T-helper 1 cell treated with Interleukin-12 subunit alpha and Interleukin-12 subunit beta and Interleukin-4 antibody, amounts not matched to agents 30 ng/mL and 1 ng/mL, for 36 hours (primary cell): ENCODE data around the gene TRIM66. TPM values are rescaled to one million over a fixed set of nuclear protein-coding genes. Genes with fewer than 3 reads are reported as not detected.

Experiments
- intact Hi-C: fragments of 100-400 bp; cut with micrococcal nuclease; formaldehyde crosslinking; loops from one replicate; pipeline ENCODE4 v1.15.1; 2024
- total RNA-seq: library from RNA; stranded (reverse); gene quantifications from 2 replicates; pipeline ENCODE4 v1.2.3, GENCODE V29; 2022

Gene TRIM66
- total RNA-seq, 1 donor from 2014 or later = 10.7 TPM

DNA sequence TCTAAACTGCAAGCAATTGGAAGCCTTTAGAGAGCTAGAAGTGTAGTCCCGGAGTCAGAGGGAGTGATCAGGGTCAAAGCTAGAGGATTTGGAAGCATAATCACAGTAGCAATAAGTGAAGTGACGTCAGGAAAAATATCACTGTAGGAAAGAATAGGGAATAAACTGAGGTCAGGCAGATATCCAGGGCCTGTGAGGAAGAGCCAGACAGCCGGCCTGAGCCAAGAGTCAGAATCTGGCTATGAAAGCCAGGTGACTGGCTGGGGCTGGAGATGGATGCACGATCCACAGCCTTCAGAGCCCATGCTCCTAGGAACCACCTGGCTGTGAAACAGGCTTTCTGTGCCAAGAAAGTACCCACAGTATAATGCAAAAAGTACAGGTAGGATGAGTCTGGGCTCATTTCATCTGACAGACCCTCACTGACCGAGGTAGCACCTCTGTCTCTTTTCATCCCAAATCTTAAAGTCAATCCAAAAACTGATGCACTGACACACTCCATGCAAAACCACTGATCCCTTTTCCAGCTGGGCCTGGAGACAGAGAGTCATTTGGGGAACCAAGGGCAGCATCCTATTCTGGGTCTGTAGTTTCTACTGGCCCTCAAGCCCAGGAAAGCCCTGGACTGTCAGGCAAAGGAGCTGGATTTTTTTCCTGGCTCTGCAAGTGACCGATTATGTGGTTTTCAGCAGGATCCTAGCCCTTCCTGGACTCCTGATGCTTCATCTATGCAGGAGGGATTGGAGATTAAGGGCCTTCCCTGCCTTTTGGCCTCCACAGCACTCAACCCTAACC is 21.3 kb downstream of the TRIM66 start:
- intact Hi-C loops = no loop called here

- intact Hi-C loops = no loop called here
Measured at GRCh38 chr11:8658321-8659057, 24.0 kb downstream of the TRIM66 start.

GRCh38 chr11:8656291-8656690 is 26.2 kb downstream of the TRIM66 start:
- intact Hi-C loops = no loop called here

DNA sequence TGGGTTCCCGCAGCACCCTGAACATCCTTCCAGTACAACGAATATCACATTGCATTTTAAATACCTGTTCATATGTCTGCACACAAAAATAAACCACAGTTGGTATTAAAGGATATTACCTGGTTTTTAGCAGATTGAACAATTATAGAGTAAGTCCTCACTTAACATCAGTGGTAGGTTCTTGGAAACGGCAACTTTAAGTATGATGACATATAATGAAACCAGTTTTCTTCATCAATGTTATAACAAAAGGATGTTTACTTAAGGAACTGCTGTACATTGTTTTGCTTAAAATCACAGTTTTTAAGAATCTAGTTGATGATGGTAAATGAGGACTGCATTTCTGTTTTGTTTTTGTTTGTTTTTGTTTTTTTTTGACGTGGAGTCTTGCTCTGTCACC is 28.0 kb downstream of the TRIM66 start:
- intact Hi-C loops = no loop called here

GRCh38 chr11:8652140-8652539 is 30.3 kb downstream of the TRIM66 start:
- intact Hi-C loops = no loop called here

GRCh38 chr11:8650401-8650990 is 32.0 kb downstream of the TRIM66 start:
- intact Hi-C loops = no loop called here

DNA sequence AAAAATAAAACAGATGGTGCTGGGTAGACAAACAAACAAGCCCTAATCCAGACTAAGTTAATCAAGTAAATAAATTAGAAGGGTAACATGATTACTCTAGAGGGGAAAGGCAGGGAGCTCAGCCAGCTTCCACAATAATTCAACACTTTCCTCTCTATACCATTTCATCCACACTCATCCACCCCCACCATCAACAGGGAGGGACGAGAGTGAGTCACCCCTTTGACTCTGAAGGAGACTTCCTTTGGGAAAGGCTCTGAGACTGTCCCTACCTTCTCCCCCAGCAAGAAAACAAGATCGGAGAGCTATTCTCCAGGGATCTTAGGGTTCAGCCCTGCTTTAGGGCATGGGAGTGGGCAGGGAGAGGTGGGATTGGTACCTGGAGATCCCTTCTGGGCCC is 33.1 kb downstream of the TRIM66 start:
- intact Hi-C loops = no loop called here

GRCh38 chr11:8646873-8647272 is 35.6 kb downstream of the TRIM66 start:
- intact Hi-C loops = no loop called here

DNA sequence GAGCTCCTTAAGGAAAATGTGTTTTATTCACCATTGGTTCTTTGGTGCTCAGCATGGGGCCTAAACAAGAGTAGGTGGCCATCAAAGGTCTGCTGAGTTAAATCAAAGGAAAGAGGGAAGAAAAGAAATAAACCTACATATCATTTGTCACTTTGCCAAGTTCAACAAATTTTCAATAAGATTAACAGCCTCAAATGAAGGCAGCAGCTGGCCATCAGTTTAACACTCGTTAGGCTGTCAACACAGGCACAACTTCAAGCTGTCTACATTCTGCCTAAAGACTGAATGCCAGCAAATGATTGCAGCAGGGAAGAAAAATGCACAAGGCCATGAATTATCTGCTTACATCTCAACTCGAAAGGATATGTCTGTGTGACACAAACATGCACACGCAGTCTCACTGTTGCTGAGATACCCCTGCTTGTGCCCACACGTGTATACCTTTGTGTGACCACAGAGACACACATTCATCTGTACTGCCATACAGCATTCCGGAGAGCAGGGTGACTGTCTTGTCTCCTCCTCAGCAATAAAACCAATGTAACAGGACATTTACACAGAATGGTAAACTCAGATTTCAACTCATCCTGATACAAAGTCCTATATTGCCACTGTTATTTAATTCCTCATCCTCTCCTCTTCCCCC is 40.1 kb downstream of the TRIM66 start:
- intact Hi-C loops = no loop called here

DNA sequence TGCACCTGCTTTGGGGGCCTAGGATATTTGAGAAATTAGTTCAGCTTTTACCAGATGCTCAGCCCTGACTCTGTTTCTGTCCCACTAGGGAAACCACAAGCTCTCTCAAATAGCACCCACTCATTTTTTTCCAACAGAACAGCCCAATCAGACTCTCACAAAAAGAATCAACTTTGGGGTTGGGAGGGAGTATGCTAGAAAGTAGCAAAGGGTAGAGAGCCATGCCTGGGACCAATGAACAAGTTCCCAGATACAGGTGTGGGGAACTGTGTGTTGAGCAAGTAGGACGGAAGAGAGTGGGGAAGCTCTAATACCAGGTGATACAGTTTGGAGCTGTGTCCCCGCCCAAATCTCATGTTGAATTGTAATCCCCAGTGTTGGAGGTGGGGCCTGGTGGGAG is 41.1 kb downstream of the TRIM66 start:
- intact Hi-C loops = no loop called here

DNA sequence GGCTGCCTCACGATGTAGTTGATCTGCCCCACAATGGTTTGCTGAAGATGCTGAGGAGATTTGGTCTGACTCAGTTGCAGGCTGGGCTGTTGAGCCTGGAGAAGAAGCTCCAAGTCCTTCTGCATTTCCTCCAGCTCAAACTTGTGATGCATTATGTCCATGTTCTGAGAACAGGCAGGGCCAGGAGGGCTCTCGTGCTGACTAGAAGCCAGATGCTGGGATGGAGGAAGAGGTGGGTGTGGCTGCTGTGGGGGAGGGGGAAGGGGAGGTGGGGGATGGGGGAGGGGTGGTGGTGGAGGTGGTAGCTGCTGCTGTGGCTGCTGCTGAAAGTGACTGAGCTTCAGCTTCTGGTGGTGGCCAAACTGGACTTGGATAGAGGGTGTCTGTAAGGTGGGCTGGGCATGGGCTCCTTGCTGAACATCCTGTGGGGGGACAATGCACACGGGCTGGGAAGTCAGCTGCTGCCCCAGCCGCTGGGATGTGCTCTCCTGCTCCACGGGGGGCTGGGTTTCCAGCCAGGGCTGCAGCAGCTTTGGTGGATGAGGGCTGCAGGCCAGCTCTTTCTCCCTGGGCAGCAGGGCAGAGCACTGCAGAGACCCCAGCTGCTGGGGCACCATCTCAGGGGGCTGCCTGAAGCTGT is 42.1 kb downstream of the TRIM66 start:
- intact Hi-C loops = no loop called here

GRCh38 chr11:8639655-8640054 is 42.8 kb downstream of the TRIM66 start:
- intact Hi-C loops = no loop called here

GRCh38 chr11:8638300-8638699 is 44.2 kb downstream of the TRIM66 start:
- intact Hi-C loops = no loop called here

- intact Hi-C loops = no loop called here
Measured at GRCh38 chr11:8636127-8636526, 46.3 kb downstream of the TRIM66 start.

GRCh38 chr11:8634498-8634897 is 48.0 kb downstream of the TRIM66 start:
- intact Hi-C loops = no loop called here

GRCh38 chr11:8631395-8632118 is 50.9 kb downstream of the TRIM66 start:
- intact Hi-C loops = no loop called here

DNA sequence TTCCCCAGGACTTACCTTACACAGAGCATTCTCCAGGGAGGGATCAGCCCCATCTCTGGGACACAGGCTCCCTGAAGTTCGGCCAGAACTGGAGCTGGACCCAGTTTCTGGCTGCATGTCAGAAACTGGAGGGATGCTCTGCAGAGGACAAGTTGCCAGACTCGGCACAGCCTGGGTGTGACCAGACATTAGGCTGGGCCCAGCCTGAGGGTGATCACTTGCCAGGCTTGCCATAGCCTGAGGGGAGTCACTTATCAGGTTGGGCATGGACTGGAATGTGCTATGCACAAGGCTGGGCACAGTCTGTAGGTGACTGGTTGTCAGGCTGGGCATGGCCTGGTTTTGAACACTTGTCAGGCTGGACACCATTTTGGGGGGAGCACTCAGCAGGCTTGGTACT is 57.8 kb downstream of the TRIM66 start:
- intact Hi-C loops = no loop called here

DNA sequence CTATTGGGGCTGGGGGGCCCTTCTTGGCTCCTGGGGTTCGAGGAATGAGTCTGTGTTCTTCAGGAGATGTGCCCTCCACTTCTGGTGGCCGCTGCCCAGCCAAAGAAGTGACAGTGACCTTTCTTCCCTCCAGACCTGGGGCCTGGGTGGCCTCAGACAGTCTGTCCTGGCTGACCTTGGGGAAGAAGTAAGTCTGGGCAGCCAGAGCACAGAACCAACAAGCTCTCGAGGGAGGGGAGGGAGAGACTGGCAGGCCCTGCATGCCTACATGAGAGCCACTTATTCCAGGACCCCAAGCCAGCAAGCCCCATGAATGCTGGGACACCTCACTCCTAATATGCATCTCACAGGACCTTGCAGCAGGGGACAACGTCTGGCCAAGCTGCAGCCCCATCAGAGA is 61.3 kb downstream of the TRIM66 start:
- intact Hi-C loops = no loop called here

DNA sequence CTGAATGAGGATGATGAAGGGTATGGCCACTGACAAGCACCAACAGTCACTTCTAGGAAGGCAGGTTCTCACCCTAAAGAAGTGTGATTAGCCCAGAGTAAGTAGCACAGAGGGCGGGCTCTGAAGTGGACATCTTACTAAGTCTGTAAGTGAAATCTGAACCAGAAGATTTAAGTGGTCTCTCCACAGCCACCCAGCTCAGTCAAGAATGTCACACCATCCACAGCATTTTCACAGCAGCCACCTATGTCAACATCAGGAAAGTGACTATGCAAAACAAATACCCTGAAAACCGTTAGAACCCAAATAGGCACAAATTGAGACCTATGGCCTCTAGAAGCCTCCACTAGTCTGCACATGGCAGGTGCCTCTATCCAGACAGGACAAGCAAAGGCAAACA is 65.4 kb downstream of the TRIM66 start:
- intact Hi-C loops = loop anchor here (10.0 kb wide), 1 partner anchor 198 kb away; a partner anchor contains a TSS

DNA sequence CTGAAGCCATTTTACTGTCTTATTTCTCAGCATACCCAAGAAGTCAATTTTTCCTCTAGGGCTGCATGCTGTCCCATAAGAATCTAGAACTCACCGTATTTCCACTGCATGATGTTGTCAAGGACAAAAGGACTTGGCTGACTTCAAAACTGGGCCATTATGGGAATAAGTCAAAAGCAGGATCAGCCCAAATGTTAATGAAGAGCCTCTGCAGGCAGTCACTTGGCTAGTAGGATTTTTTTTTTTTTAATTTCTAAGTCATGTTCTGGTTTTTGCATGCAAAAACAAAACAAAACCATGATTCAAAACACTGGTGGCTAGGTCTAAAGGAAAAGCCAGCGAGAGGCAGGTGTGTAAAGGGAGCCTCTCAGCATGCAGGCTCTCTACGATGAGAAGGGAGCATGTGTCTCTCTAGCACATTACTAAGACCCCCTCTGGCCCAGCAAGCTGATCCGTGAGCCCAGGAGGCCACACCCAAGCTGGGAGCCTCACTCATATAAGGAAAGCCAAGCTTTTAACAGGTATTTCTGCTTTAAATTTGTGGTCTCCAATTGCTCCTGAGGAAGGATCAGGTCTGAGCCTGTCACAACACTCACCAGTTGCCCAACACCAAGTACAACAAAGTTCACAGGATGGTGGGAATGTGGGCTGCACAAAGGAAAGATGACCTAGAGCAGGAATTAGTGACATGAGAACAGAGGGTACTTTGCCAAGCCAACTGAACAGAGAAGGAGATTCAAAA is 67.0 kb downstream of the TRIM66 start:
- intact Hi-C loops = loop anchor here (10.0 kb wide), 1 partner anchor 199 kb away; a partner anchor contains a TSS
